ENCODE data around the gene MYCN. TPM values are rescaled to one million over a fixed set of nuclear protein-coding genes. Genes with fewer than 3 reads are reported as not detected.

MYCN gene
- polyA plus RNA-seq, 1 of the 3 experiments (the other 2 are of a cell fraction), result 0.03 TPM

DNA sequence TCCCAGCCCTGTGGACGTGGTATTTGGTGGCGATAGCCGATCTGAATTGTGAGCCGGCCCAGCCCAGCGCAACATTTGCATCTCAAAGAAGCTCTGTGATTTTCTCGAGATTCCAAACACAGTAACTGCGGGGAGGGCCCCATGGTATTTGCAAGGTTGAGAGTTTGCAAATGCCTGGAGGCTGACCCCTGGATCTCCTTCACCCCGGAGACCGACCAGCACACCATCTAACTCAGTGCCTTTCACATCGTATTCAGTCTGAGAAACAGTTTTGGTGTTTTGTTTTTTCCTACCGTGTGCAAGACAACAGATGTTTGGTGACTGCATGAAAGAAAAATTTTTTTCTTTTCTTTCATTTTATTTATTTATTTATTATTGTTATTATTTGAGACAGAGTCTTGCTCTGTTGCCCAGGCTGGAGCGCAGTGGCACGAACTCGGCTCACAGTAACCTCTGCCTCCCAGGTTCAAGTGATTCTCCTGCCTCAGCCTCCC, 40.3 kb downstream of the MYCN start:
- POLR2A ChIA-PET, result no interaction called here
- Histone ChIP-seq H3K9ac (no peak overlapping the region), H3K4me2 (no peak overlapping the region), H3K9me3 (no peaks in the 10 kb centered on the region), H3K4me1 (ENCODE audit: control insufficient read depth in 1 of 2, insufficient read depth in 2 of 2, low read depth in 1 of 2, low read length in 1 of 2) (peaks cover 0 to 28% of the 10 kb centered on the region in 2 experiments; a peak in 1 of 4 replicates), H2AFZ (ENCODE audit: low read depth) (no peak overlapping the region), H3K27me3 (ENCODE audit: insufficient read depth) (no peaks in the 10 kb centered on the region), H3K27ac (ENCODE audit: low read depth in 2 of 2, low read length in 1 of 2) (no peak overlapping the region), H3K36me3 (replicated peaks in 1 of 2; ENCODE audit: control insufficient read depth in 1 of 2, insufficient read depth in 2 of 2, low read length in 1 of 2) (no peaks in the 10 kb centered on the region), H3K9me2 (no peaks in the 10 kb centered on the region), H4K20me1 (ENCODE audit: insufficient read depth) (no peaks in the 10 kb centered on the region), H3K4me3 (ENCODE audit: low read depth in 2 of 2, low read length in 1 of 2) (no peak overlapping the region), H3F3A (replicated peaks; ENCODE audit: insufficient read depth) (no peaks in the 10 kb centered on the region), H3K79me2 (ENCODE audit: insufficient read depth) (no peaks in the 10 kb centered on the region)
- CTCF ChIA-PET, result interaction anchor here (0.6 to 2.8 kb wide), 2 partner anchors 16 to 28 kb away, joined by 3 to 11 read pairs; no protein-coding TSS in a partner anchor
- TF ChIP-seq MXI1 (IDR thresholded peaks at IDR 0.05; ENCODE audit: low read depth, low read length) (no peak), JUND (IDR thresholded peaks at IDR 0.05) (no peak), FOSL2 (IDR thresholded peaks at IDR 0.05; ENCODE audit: borderline replicate concordance, low read depth) (no peak), POLR2AphosphoS5 (IDR thresholded peaks at IDR 0.05; ENCODE audit: low read depth, low read length) (no peak), NFIC (IDR thresholded peaks at IDR 0.05; ENCODE audit: borderline replicate concordance) (no peak), NRF1 (IDR thresholded peaks at IDR 0.05; ENCODE audit: low read depth, low read length) (no peak), RFX5 (IDR thresholded peaks at IDR 0.05; ENCODE audit: low read length) (no peak), GABPA (IDR thresholded peaks at IDR 0.05; ENCODE audit: low read depth) (no peak), CHD2 (IDR thresholded peaks at IDR 0.05; ENCODE audit: low read length, partially characterized antibody) (no peak)
- TF ChIP-seq, protein P1, sequence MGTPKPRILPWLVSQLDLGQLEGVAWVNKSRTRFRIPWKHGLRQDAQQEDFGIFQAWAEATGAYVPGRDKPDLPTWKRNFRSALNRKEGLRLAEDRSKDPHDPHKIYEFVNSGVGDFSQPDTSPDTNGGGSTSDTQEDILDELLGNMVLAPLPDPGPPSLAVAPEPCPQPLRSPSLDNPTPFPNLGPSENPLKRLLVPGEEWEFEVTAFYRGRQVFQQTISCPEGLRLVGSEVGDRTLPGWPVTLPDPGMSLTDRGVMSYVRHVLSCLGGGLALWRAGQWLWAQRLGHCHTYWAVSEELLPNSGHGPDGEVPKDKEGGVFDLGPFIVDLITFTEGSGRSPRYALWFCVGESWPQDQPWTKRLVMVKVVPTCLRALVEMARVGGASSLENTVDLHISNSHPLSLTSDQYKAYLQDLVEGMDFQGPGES (IDR thresholded peaks at IDR 0.05; ENCODE audit: low read depth, low read length), result no peak
- TF ChIP-seq, protein P2, sequence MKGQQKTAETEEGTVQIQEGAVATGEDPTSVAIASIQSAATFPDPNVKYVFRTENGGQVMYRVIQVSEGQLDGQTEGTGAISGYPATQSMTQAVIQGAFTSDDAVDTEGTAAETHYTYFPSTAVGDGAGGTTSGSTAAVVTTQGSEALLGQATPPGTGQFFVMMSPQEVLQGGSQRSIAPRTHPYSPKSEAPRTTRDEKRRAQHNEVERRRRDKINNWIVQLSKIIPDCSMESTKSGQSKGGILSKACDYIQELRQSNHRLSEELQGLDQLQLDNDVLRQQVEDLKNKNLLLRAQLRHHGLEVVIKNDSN (IDR thresholded peaks at IDR 0.05; ENCODE audit: borderline replicate concordance, low read depth), result no peak
- DNase-seq, result no peak
- 61% methylated on average over 14 of the region's 14 CpGs for WGBS (ENCODE audit: low lambda C conversion rate)

DNA sequence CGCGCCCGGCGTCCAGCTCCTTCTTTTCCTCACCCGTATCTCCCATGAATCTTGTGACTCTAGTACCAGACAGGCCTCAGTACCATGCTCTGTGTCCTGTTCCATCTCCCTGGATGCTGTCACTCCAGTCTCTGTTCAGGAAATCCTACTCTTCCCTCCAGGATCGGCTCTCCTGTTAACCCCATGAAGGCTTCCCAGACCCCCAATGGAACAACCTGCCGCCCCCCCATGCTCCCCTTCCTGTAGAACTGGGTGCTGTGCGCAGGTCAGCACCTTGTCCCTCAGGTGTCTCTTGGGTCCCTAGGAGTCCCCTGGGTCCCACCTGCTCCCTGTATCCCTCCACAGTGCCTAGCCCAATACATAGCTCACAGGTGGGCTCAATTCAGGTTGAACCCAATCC, 41.3 kb downstream of the MYCN start:
- H2AFZ ChIP-seq (ENCODE audit: low read depth), result no peak overlapping the region
- H3K79me2 ChIP-seq (ENCODE audit: insufficient read depth), result no peaks in the 10 kb centered on the region
- no peaks in the 10 kb centered on the region for H3F3A ChIP-seq (replicated peaks; ENCODE audit: insufficient read depth)
- no peaks in the 10 kb centered on the region for H3K9me3 ChIP-seq
- no peaks in the 10 kb centered on the region for H3K27me3 ChIP-seq (ENCODE audit: insufficient read depth)
- H4K20me1 ChIP-seq (ENCODE audit: insufficient read depth), result no peaks in the 10 kb centered on the region
- 72% methylated on average over 8 of the region's 8 CpGs for WGBS (ENCODE audit: low lambda C conversion rate)
- ChIA-PET POLR2A (interaction anchor here (0.7 to 0.8 kb wide), 2 partner anchors 216 to 343 kb away, joined by 3 read pairs; no protein-coding TSS in a partner anchor), CTCF (interaction anchor here (1.2 to 2.8 kb wide), 5 partner anchors 10 to 627 kb away, joined by 3 to 11 read pairs (median 4); no protein-coding TSS in a partner anchor)
- H3K36me3 ChIP-seq (replicated peaks in 1 of 2; ENCODE audit: control insufficient read depth in 1 of 2, insufficient read depth in 2 of 2, low read length in 1 of 2), result no peaks in the 10 kb centered on the region
- H3K27ac ChIP-seq (ENCODE audit: low read depth in 2 of 2, low read length in 1 of 2), result no peak overlapping the region
- no peak for DNase-seq
- H3K4me2 ChIP-seq, result no peak overlapping the region
- H3K4me1 ChIP-seq (ENCODE audit: control insufficient read depth in 1 of 2, insufficient read depth in 2 of 2, low read depth in 1 of 2, low read length in 1 of 2), result peaks cover 0 to 38% of the 10 kb centered on the region in 2 experiments; a peak in 1 of 4 replicates
- H3K4me3 ChIP-seq (ENCODE audit: low read depth in 2 of 2, low read length in 1 of 2), result no peak overlapping the region
- H3K9me2 ChIP-seq, result no peaks in the 10 kb centered on the region
- H3K9ac ChIP-seq, result no peak overlapping the region
- TF ChIP-seq, protein P3, sequence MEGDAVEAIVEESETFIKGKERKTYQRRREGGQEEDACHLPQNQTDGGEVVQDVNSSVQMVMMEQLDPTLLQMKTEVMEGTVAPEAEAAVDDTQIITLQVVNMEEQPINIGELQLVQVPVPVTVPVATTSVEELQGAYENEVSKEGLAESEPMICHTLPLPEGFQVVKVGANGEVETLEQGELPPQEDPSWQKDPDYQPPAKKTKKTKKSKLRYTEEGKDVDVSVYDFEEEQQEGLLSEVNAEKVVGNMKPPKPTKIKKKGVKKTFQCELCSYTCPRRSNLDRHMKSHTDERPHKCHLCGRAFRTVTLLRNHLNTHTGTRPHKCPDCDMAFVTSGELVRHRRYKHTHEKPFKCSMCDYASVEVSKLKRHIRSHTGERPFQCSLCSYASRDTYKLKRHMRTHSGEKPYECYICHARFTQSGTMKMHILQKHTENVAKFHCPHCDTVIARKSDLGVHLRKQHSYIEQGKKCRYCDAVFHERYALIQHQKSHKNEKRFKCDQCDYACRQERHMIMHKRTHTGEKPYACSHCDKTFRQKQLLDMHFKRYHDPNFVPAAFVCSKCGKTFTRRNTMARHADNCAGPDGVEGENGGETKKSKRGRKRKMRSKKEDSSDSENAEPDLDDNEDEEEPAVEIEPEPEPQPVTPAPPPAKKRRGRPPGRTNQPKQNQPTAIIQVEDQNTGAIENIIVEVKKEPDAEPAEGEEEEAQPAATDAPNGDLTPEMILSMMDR (IDR thresholded peaks at IDR 0.05), result no peak
- TF ChIP-seq SIN3A (IDR thresholded peaks at IDR 0.05; ENCODE audit: borderline replicate concordance, low read depth, low read length) (no peak), JUND (IDR thresholded peaks at IDR 0.05) (no peak), CHD2 (IDR thresholded peaks at IDR 0.05; ENCODE audit: low read length, partially characterized antibody) (no peak), TEAD4 (IDR thresholded peaks at IDR 0.05; ENCODE audit: borderline replicate concordance, insufficient read depth) (no peak), TCF12 (IDR thresholded peaks at IDR 0.05) (no peak), POLR2AphosphoS5 (IDR thresholded peaks at IDR 0.05; ENCODE audit: low read depth, low read length) (no peak), TAF1 (IDR thresholded peaks at IDR 0.05; ENCODE audit: borderline replicate concordance, low read depth, low read length) (no peak), NRF1 (IDR thresholded peaks at IDR 0.05; ENCODE audit: low read depth, low read length) (no peak), EP300 (IDR thresholded peaks at IDR 0.05; ENCODE audit: borderline replicate concordance in 1 of 2, low read depth in 1 of 2, low read length in 1 of 2) (no peak), GATA2 (CRISPR knock-in tag; IDR thresholded peaks at IDR 0.05) (no peak), MEF2A (IDR thresholded peaks at IDR 0.05; ENCODE audit: borderline replicate concordance, low read depth) (no peak), RCOR1 (IDR thresholded peaks at IDR 0.05; ENCODE audit: low read length) (no peak), RXRA (IDR thresholded peaks at IDR 0.05; ENCODE audit: borderline replicate concordance, low read depth) (no peak)
- TF ChIP-seq, protein P4, sequence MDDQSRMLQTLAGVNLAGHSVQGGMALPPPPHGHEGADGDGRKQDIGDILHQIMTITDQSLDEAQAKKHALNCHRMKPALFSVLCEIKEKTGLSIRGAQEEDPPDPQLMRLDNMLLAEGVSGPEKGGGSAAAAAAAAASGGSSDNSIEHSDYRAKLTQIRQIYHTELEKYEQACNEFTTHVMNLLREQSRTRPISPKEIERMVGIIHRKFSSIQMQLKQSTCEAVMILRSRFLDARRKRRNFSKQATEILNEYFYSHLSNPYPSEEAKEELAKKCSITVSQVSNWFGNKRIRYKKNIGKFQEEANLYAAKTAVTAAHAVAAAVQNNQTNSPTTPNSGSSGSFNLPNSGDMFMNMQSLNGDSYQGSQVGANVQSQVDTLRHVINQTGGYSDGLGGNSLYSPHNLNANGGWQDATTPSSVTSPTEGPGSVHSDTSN (IDR thresholded peaks at IDR 0.05), result no peak
- TF ChIP-seq, protein P5, sequence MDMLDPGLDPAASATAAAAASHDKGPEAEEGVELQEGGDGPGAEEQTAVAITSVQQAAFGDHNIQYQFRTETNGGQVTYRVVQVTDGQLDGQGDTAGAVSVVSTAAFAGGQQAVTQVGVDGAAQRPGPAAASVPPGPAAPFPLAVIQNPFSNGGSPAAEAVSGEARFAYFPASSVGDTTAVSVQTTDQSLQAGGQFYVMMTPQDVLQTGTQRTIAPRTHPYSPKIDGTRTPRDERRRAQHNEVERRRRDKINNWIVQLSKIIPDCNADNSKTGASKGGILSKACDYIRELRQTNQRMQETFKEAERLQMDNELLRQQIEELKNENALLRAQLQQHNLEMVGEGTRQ (IDR thresholded peaks at IDR 0.05; ENCODE audit: borderline replicate concordance, low read depth, low read length), result no peak
